HG03354 (cell line): ENCODE data around the gene ORM1.

Experiments used
- ATAC-seq: cut with Tn5 transposase; IDR thresholded peaks from one replicate; pipeline ENCODE4 v1.9.1; 2021; ENCODE audit warnings: mild to moderate bottlenecking; ENCODE audit not compliant: unreplicated experiment, poor library complexity, severe bottlenecking

Gene ORM1

GRCh38 chr9:114357911-114358328 is 35.0 kb downstream of the ORM1 start:
- ATAC-seq: no peak

DNA sequence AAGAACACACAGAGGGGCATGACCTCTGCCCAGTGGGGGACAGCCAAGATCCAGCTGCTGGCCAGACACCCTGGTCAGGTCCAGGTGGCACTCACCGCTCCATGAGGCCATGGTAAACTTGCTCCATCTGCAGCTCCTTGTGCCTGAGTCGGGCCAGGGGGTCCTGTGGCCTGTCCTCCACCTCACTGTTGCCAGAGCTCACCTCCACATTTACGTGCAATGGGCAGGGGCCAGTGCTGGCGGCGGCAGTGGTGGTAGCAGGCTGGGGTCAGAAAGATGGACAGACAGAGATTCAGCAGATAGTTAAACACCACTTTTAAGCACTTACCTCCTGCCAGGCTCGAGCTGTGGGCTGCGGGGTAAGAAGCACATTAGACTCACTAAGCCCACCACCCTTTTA is 36.9 kb downstream of the ORM1 start:
- ATAC-seq: no peak

DNA sequence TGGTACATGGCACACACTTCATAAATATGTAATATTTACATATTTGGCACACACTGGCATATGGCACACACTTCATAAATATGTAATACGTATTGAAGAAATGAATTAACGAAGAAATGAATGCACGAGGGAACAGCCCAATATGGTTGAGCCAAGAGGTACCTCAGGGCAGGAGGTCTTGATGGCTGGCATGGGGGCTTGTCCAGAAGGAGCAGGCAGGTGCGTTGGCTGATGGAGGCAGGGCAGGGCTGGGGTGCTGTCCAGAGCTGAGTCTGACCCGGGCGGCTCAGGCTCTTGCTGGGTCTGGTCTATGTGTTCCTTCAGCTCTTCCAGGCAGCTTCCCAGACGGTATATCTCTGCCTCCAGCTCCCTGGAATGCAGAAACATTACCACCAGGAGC is 38.6 kb downstream of the ORM1 start:
- no peak for ATAC-seq

DNA sequence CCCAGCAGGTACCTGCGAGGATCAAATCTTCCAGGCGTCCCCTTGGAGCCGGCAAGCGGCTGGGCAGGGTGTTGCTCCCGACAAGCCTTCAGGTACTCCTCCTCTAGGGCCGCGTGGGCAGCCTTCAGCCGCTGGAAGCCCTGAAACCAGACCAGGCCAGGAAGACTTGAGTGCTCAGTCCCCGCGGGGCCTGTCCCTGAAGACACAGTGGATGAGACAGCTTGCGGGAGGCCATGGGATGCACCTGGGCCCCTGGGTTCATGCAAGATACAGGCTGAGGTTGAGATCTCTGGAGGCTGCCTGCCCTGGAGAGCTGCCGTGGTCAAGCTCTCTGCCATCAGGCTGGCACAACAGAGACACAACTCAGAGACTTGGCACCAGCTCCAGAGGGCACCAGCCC is 39.5 kb downstream of the ORM1 start:
- no peak for ATAC-seq

DNA sequence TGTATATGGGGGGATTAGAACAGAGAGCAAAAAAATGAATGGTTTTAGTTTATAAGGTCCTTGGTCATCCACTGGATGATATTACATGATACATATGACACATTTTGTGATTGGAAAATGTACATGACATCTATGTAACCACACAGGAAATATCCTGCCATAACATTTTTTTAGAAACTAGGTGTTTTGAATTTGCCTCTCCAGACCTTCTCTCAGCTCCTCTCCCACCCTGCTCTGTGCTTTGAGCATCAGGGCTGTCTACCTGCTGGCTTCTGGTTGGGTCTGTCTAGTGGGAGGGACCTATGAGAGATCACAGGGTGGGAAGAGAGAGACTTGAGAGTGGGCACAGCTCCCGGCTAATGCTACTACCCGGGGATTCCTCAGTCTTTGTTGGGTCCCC is 40.5 kb downstream of the ORM1 start:
- ATAC-seq: no peak

- no peak for ATAC-seq
These were observed 41.5 kb downstream of the ORM1 start for GRCh38 chr9:114364134-114365041.

DNA sequence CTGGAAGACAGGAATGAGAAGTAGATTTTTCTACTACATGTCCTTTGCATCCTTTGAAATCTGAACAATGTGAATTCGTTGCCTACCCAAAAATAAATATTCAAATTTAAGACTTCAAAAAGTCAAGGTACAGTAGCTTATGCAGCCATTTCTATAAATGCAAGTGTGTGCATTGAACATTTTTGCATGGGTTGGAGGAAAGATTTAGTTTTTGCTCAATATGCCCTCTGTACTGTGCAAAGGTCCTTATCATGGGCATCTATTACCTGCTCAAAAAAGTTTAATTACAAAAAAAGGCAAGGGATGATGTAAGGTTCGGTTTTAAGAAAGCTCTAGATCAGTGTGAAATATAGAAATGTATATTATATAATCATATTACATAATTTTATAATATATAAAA is 42.3 kb downstream of the ORM1 start:
- no peak for ATAC-seq

- ATAC-seq: peak; percentile 61
These were observed 43.6 kb downstream of the ORM1 start for GRCh38 chr9:114366334-114367128.

- ATAC-seq: no peak
These were observed 44.5 kb downstream of the ORM1 start for GRCh38 chr9:114367366-114367765.

- ATAC-seq: no peak
These were observed 45.1 kb downstream of the ORM1 start for GRCh38 chr9:114367772-114368569.

- no peak for ATAC-seq
These were observed 46.6 kb downstream of the ORM1 start for GRCh38 chr9:114369216-114370130.

DNA sequence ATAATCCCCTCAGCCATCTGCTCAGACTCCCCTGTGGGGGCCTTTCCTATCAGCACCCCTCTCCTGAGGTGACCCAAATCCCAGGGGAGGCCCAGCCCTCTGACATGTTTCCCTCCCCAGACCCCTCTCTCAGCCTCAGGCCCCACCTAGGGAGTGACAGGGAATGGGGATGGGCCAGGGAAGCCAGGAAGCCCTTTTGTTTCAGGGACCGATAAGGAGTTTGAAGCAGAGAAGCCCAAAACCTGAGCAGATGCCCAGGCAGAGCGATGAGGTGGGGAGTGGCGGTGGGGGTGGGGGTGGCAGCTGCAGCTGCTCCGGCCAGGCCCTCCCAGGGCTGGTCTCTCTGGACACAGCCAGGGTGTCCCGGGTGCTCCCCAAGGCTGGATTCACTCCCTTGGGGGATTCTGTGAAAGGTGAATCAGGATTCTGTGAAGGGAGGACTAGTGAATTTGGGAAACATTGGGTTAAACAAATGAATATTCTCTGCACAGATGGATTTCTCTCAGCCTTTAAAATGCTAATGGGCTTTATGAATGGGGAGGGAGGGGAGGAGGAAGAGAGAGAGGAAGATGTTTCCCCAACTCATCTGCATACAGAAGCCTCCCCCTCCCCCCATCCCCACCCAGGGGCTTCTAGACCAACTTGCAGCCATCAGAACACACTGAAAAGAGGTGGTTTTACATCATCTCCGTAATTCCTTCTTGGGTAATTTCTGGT is 47.5 kb downstream of the ORM1 start:
- ATAC-seq: no peak

- no peak for ATAC-seq
These were observed 48.0 kb downstream of the ORM1 start for GRCh38 chr9:114370968-114371320.

DNA sequence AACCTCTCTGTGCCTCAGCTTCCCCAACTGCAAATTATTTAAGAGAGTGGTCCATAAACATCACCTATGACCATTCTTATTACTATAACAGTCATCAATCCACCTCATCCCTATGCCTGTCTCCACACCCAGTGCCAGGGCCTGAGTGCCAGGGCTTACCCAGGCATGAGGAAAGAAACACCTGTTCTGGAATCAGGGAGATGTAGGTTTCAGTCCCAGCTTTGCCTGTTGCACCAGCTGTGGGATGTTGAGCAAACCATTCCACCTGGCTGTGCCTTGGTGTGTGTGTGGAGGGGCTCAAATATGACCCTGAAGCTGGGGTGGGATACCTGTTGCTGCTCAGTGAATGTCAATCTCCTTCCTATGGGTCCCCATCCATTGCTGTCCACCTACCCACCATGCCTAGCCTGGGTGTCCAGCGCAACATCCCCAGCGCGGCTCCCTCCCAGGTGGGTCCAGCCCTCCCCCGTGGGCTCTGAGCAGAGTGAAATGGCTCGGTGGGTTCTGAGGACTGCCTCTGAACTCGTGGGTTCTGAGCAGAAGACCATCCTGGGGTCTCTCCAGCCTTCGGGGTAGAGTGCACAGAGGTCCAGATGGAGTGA is 48.5 kb downstream of the ORM1 start:
- ATAC-seq: no peak

GRCh38 chr9:114371973-114372917 is 49.3 kb downstream of the ORM1 start:
- peak; percentile 44 for ATAC-seq

GRCh38 chr9:114372921-114373448 is 50.1 kb downstream of the ORM1 start:
- peak; percentile 95 for ATAC-seq
